ENCODE data around the gene SETX.
A peak's percentile ranks its signal among the peaks of the same experiment; 100 is the strongest.
"Not testable (repeated sequence)": the region's sequence is repeated elsewhere in the genome, so short reads cannot be mapped to it uniquely, and the experiment has no call there.

SETX gene

GRCh38 chr9:132269704-132270516 is 84.9 kb downstream of the SETX start:
- DNase-seq: not testable (repeated sequence)

DNA sequence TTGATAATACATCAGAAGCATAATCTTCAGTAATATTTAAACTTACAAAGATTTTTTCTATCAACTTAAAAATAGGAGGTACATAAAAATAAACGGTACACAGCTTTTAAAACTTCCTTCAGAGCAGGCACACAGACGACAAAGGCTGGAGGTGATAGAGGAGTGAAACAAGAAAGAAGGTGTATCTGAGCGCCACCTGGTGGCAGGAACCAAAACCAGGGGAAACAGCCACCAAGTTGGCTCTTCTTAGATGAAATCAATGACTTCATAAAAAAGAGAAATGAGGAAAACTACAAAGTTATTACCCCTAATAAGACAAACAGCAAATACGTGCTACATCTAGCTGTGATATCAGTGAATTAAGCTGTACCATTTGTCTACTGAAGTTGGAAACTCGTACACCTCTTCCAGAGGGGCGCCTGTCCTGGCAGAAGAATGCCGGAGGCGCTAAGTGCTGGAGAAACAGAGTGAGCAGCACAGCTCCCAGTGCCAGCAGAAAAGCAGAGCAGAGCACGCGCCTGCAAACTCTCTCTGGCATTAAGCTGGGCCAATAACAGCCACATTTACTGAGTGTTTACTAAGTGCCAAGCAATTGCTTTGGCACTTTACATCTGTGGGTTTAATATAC is 85.9 kb downstream of the SETX start:
- DNase-seq: peak; percentile 48

DNA sequence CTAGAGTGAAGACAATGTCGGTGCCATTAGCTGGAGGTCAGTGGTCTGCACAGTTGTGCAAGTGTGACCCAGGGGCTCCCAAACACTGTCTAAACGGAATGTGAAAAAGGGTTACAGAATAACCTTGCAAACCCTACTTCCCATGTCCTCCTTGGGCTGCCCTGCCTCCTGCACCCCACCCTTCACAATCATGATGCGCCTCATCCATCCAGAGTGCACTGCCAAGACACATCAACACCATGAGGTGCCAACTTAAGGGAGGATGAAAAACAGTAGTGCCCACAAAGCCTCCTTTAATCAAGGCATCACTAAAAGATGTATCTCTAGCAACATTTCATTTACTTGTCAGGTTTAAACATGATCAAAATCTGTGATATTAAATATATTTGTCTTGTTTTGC is 87.1 kb downstream of the SETX start:
- DNase-seq: no peak

GRCh38 chr9:132266017-132266416 is 88.8 kb downstream of the SETX start:
- no peak for DNase-seq

DNA sequence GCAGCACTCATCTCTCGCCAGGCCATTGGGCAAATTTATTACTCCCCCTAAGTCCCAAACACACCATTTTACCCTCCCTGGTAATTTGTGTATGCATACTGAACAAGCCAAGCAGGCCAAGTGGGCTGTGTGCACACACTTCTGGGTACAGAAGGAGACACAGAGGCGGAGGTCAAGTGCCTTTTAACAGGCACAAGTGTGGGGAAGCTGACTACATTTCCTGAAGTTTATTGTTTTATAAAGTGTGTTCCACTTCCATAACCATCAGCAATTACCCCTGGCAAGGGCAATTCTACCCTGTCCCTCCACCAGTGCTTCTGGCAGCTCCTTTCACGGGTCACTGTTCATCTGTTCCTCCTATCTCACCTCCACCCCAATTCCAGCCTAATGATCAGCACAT is 93.9 kb downstream of the SETX start:
- DNase-seq: no peak

- DNase-seq: no peak
These were observed 104.2 kb downstream of the SETX start for GRCh38 chr9:132250324-132251262.

GRCh38 chr9:132249690-132250089 is 105.1 kb downstream of the SETX start:
- no peak for DNase-seq

DNA sequence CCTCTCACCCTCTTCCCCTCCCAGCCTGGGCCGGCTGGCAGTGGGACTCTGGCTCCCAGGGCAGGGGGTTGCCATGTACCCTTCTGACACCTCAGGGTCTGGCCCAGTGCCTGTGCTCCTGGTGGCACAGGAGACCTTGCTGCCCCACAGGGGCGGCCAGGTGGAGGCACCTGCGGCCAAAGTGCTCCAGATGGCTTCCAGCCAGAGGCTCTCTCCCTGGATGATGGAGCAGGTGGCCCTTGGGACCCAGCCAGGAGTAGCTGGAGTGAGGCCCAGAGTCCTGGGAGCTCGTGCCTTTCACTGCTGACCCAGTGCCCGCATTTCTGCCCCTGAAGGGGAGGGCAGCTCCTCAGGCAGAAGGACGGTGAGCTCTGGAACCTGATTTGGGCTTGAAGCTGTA is 105.7 kb downstream of the SETX start:
- no peak for DNase-seq

DNA sequence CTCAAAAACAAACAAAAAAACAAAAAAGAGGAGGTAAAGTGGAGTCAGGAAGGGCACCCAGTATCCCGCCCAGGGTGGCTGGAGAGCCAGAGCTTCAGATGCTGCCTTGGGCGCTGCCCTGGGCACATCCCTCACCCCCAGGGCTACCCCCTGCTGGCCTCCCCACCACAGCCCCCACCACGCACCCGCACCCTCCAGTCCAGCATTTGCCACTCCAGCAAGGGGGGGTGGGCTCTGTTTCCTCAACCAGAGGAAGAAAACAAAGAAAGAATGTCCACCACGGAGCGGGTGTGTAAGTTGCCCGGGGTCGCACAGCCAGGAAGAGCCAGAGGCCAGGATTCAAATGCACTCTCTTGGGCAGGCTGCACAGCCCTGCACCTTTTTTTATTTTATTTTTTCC is 106.8 kb downstream of the SETX start:
- DNase-seq: no peak

DNA sequence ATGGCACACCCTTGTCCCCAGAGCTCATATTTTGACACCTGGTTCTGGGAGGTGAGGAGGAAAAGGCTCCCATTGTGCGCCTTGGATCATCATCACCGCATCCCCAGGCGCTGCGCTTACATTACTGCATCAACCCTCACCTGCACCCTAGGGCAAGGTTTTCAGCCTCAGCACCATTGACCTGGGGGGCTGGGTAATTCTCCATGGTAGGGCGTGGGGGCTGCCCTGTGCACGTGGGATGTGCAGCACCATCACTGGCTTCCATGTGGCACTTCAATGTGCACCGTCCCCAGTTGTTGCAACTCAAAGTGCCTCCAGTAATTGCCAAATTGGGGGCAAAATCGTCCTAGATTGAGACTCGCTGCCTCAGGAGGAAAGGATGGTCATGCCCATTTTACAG is 109.3 kb downstream of the SETX start:
- no peak for DNase-seq

GRCh38 chr9:132244582-132245455 is 110.0 kb downstream of the SETX start:
- no peak for DNase-seq

- no peak for DNase-seq
These were observed 111.4 kb downstream of the SETX start for GRCh38 chr9:132243156-132244074.

DNA sequence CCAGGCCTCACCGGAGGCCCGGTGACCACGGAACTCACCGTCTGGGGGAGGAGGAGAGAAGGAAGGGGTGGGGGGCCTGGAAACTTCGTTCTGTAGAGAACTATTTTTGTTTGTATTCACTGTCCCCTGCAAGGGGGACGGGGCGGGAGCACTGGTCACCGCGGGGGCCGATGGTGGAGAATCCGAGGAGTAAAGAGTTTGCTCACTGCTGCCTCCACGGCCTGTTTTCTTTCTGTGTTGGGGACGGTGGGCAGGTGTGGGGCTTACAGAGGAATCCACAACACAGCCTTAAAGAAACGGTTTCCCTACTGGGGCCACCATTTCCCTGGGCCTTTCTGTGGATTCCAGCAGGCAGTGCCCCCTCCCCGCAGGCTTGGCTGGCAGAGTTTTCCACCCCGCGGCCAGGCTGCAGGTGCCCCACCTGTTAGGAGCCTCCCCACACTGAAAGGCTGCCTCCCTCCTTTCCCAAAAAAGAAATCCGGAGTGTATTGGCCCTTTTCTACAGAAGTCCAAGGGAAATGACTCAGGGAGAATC is 112.1 kb downstream of the SETX start:
- DNase-seq: no peak

- no peak for DNase-seq
These were observed 112.8 kb downstream of the SETX start for GRCh38 chr9:132241840-132242620.

- DNase-seq: no peak
These were observed 113.3 kb downstream of the SETX start for GRCh38 chr9:132241483-132241839.

- peak; percentile 74 for DNase-seq
These were observed 113.8 kb downstream of the SETX start for GRCh38 chr9:132240841-132241482.

- no peak for DNase-seq
These were observed 114.6 kb downstream of the SETX start for GRCh38 chr9:132239999-132240840.

DNA sequence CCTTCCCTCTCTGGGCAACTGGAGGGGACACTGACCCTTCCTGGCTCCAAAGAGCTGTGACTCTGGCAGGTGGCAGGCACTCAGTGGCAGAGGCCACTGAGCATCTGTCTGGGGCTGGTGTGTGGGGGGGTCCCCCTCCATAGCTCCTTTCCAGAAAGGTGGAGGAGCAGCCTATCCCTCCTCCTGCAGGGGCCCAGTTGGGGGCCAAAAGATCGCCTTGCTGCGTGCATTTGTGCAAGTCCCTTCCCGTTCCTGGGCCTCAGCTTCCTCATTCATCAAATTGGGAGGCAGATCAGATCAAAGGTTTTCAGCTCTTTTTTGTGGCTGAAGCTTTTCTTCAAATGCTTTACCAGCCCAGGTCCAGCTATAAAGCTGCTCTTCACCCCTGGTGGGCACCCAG is 115.3 kb downstream of the SETX start:
- DNase-seq: no peak

DNA sequence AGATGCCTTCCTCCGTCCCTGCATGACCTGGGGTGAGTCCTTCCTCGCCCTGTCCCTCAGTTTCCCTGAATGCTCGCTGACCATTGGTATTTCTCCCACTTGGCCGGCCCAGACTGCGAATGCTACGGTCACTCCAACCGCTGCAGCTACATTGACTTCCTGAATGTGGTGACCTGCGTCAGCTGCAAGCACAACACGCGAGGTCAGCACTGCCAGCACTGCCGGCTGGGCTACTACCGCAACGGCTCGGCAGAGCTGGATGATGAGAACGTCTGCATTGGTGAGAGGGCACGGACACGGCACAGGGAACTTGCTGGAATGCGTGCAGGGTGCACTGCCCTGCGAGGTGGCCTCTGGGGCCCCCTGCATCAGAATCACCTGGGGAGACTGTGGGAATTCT is 115.8 kb downstream of the SETX start:
- no peak for DNase-seq

Measured in HCEC 1CT (cell line).